Ascending aorta (tissue), 2 donors: ENCODE results near the gene RIN3. TPM values are rescaled to one million over a fixed set of nuclear protein-coding genes. Genes with fewer than 3 reads are reported as not detected.

Experiments used
- DNase-seq, 2 donors: peaks; one replicate each; pipeline ENCODE4 v3.0.0-alpha.2; 2019; ENCODE audit warnings: low spot score in 2 of 2
- H3K27ac ChIP-seq, 2 donors: fragments of 200-600 bp; sonication (generic); one replicate each; pipeline ENCODE4 v1.5.1; 2016 to 2017; ENCODE audit warnings: mild to moderate bottlenecking in 1 of 2
- H3K27me3 ChIP-seq: fragments of 200-600 bp; sonication (generic); one replicate; pipeline ENCODE4 v1.5.1; 2017
- H3K36me3 ChIP-seq, 2 donors: fragments of 200-600 bp; sonication (generic); one replicate each; pipeline ENCODE4 v1.5.1; 2016
- H3K4me1 ChIP-seq, 2 donors: fragments of 200-600 bp; sonication (generic); one replicate each; pipeline ENCODE4 v1.5.1; 2016 to 2017; ENCODE audit warnings: mild to moderate bottlenecking in 1 of 2
- H3K4me3 ChIP-seq, 2 donors: fragments of 200-600 bp; sonication (generic); one replicate each; pipeline ENCODE4 v1.5.1; 2016 to 2017; ENCODE audit warnings: mild to moderate bottlenecking in 1 of 2
- H3K9me3 ChIP-seq, 2 donors: fragments of 200-600 bp; sonication (generic); one replicate each; pipeline ENCODE4 v1.5.1; 2016
- intact Hi-C: fragments of 100-400 bp; cut with DNase I; formaldehyde crosslinking; loops from one replicate; pipeline ENCODE4 v1.15.1; 2023
- total RNA-seq: library from RNA; depleted of rRNA; stranded (reverse); fragments of >200 nt; gene quantifications from one replicate; pipeline ENCODE4 v1.1.0, GENCODE V29; 2016
- TF ChIP-seq, protein P1 (sequence below), 3 experiments: fragments of 200-600 bp in 2 of 3; fragments of 450-650 bp in 1 of 3; sonication (generic) in 2 of 3; IDR thresholded peaks; one replicate each; pipeline ENCODE4 v1.5.1; 2016 to 2019; ENCODE audit warnings: antibody characterized with exemption in 3 of 3, mild to moderate bottlenecking in 1 of 3, moderate library complexity in 1 of 3

RIN3 gene
- total RNA-seq, 1 donor from 2014 or later, result 30.3 TPM

DNA sequence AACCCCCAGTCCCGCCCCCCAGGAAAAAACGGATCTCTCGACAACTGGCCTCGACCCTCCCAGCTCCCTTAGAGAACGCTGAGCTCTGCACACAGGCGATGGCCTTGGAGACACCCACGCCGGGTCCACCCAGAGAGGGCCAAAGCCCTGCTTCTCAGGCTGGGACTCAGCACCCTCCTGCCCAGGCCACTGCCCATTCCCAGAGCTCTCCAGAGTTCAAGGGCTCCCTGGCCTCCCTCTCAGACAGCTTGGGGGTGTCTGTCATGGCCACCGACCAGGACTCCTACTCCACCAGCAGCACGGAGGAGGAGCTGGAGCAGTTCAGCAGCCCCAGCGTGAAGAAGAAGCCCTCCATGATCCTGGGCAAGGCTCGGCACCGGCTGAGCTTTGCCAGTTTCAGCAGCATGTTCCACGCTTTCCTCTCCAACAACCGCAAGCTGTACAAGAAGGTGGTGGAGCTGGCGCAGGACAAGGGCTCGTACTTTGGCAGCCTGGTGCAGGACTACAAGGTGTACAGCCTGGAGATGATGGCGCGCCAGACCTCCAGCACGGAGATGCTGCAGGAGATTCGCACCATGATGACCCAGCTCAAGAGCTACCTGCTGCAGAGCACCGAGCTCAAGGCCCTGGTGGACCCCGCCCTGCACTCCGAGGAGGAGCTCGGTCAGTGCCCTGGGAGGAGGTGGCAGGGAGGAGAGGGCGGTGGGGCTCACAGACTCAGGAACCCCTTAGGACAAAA is 139.0 kb downstream of the RIN3 start:
- no peaks in the 10 kb centered on the region for H3K27me3 ChIP-seq
- peak overlapping the region; percentile 15 to 49 for H3K4me3 ChIP-seq
- peak overlapping the region; percentile 39 to 97 for H3K27ac ChIP-seq
- H3K9me3 ChIP-seq, result no peaks in the 10 kb centered on the region
- no peak for DNase-seq
- H3K4me1 ChIP-seq, result peaks cover 18 to 33% of the 10 kb centered on the region in 2 donors
- intact Hi-C loops, result no loop called here
- TF ChIP-seq, protein P1, sequence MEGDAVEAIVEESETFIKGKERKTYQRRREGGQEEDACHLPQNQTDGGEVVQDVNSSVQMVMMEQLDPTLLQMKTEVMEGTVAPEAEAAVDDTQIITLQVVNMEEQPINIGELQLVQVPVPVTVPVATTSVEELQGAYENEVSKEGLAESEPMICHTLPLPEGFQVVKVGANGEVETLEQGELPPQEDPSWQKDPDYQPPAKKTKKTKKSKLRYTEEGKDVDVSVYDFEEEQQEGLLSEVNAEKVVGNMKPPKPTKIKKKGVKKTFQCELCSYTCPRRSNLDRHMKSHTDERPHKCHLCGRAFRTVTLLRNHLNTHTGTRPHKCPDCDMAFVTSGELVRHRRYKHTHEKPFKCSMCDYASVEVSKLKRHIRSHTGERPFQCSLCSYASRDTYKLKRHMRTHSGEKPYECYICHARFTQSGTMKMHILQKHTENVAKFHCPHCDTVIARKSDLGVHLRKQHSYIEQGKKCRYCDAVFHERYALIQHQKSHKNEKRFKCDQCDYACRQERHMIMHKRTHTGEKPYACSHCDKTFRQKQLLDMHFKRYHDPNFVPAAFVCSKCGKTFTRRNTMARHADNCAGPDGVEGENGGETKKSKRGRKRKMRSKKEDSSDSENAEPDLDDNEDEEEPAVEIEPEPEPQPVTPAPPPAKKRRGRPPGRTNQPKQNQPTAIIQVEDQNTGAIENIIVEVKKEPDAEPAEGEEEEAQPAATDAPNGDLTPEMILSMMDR (IDR thresholded peaks at IDR 0.05), result no peak
- H3K36me3 ChIP-seq, result peaks cover 18% of the 10 kb centered on the region in 2 donors

DNA sequence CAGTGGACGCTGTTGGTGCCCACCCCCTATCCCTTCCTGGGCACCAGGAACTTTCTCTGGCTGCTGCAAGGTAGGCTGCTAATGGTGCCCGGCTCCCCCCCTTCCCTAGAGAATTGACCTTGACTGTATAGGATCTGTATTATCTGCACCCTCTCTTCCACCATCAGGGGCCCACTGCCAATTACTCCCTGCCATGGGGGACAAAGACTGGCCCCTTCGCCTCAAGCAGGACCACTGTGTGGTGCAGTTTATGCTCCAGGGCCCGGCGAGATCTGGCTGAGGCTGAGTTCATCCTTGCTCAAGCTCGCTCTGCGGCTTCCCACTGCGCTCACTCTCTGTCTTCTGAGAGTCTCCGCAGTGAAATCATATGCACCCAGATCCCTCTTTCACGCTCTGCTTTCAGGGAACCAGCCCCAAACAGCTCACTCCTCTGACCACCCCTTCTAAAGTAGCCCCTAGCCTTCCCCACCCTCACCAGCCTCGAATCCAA is 139.6 kb downstream of the RIN3 start:
- TF ChIP-seq, protein P1 (IDR thresholded peaks at IDR 0.05), result no peak
- intact Hi-C loops, result no loop called here
- Histone ChIP-seq H3K9me3 (no peaks in the 10 kb centered on the region), H3K27me3 (no peaks in the 10 kb centered on the region), H3K36me3 (peaks cover 20 to 21% of the 10 kb centered on the region in 2 donors), H3K27ac (peak overlapping the region; percentile 39 to 97), H3K4me1 (peaks cover 12 to 27% of the 10 kb centered on the region in 2 donors), H3K4me3 (peak overlapping the region; percentile 24 to 49)
- DNase-seq, result no peak

DNA sequence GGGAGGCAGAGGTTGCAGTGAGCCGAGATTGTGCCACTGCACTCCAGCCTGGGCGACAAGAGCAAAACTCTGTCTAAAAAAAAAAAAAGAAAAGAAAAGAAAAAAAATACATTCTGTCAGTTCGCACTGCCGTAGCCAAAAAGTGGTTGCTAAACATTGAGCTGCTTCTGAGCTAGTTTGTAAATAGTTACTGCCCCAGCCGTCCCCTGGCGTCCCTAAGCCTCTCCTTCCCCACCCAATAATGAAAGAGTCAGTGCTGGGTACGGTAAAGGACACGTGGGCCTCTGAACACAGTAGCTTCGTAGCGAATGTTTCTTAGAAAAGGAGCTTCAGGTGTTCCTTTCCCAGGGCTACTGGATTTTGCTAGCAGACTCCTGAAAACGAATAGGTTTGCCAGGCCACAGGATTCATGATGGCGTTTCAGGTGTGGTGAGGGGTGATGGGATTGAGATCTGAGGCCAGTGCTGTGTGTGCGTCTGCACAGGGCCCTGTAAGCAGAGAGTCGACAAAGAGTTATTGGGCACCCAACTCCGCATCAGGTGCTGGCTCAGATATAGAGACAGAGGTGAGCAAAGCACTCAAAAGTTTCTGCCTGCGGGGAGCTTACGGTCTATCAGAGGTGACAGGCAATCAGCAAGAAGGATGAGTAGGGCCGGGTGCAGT is 140.8 kb downstream of the RIN3 start:
- no peak for DNase-seq
- Histone ChIP-seq H3K27me3 (no peaks in the 10 kb centered on the region), H3K4me1 (peaks cover 7 to 15% of the 10 kb centered on the region in 2 donors), H3K9me3 (no peaks in the 10 kb centered on the region), H3K4me3 (peak overlapping the region in 1 of 2 donors; percentile 49), H3K27ac (peak overlapping the region in 1 of 2 donors; percentile 97), H3K36me3 (peaks cover 24 to 25% of the 10 kb centered on the region in 2 donors)
- TF ChIP-seq, protein P1 (IDR thresholded peaks at IDR 0.05), result no peak
- intact Hi-C loops, result no loop called here

DNA sequence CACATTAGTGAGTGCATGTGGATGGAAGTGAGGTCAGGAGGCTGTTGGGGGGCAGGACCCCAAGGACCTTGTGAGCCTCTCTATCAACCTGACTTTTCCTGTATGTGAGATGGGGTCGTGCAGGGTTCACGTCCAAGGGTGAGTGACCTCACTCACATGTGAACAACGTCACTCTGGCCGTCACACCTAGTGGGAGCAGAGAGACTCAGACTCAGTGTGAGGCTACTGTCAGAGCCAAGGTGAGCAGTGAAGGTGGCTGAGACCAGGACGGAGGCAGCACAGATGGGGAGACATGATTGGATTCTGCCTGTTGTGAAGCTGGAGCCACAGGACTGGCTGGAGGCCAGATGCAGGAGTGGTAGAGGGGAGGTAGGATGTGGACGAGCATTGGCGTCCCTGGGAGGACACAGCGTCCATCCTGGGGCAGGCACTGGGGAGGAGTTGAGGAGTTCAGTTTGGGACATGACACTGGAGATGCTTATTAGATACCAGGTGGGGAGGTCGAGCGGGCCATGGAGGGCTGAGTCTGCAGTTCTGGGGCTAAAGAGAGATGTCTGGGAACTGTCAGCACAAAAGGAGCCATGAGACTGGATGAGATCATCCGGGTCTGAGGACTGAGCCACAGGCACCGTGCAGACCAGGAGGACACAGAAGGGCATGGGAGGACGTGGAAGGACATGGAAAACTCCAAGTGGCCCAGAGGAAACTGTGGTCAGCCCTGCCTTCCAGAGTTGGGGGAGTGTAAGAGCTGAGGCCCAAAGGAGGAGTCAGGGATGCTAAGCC is 142.0 kb downstream of the RIN3 start:
- Histone ChIP-seq H3K27me3 (no peaks in the 10 kb centered on the region), H3K9me3 (no peaks in the 10 kb centered on the region), H3K36me3 (peaks cover 29 to 35% of the 10 kb centered on the region in 2 donors), H3K27ac (peak overlapping the region in 1 of 2 donors; percentile 97), H3K4me3 (peak overlapping the region in 1 of 2 donors; percentile 49), H3K4me1 (peaks cover 3 to 4% of the 10 kb centered on the region in 2 donors)
- TF ChIP-seq, protein P1 (IDR thresholded peaks at IDR 0.05), result no peak
- intact Hi-C loops, result no loop called here
- DNase-seq, result no peak

DNA sequence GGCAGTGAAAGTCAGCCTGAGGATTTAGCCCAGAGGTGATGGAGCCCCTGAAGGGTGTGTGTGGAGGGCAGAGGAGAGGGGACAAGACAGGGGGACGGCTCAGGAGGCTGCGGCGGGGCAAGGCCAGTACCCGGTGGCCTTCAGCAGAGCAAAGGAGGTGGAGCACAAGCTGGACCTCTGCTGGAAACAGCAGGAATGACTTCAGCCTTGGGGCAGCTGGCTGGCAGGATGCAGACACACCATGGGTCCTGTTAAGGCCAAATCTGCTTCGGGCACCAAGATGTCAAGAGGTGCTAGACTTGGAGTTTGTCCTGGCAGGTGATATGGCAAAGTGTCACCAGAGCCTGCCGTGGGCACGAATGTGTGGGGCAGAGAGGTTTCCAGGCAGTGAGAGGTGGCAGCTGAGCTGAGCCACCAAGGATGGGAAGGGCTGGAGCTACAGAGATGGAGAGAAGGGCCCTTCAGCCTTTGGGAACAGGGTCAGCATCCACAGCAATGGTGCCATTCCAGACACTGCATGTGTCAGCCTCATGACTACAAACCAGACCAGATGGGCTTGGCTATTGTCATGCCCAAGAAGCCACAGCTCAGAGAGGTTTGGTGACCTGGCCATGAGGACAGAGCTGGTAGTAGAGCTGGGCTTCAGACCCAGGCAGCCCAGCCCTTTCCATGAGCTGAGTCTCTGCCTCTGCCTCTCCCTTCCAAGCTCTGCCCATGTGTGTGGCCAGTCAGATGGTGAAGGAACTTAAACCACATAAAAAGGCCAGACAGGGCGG is 142.9 kb downstream of the RIN3 start:
- Histone ChIP-seq H3K4me3 (no peak overlapping the region), H3K27me3 (no peaks in the 10 kb centered on the region), H3K36me3 (peaks cover 36 to 43% of the 10 kb centered on the region in 2 donors), H3K9me3 (no peaks in the 10 kb centered on the region), H3K4me1 (no peaks in the 10 kb centered on the region), H3K27ac (peak overlapping the region; percentile 41 to 50)
- DNase-seq, result no peak
- TF ChIP-seq, protein P1 (IDR thresholded peaks at IDR 0.05), result peak in 2 of 3 experiments; percentile 21 to 24
- intact Hi-C loops, result no loop called here
